GM18499 (cell line): ENCODE data around the gene DPF1.

Experiments used
- ATAC-seq: cut with Tn5 transposase; IDR thresholded peaks from one replicate; pipeline ENCODE4 v1.9.1; 2021; ENCODE audit warnings: moderate number of reproducible peaks; ENCODE audit not compliant: insufficient read depth, unreplicated experiment

DPF1 gene

GRCh38 chr19:38170334-38170733, 53.7 kb downstream of the DPF1 start:
- no peak for ATAC-seq

DNA sequence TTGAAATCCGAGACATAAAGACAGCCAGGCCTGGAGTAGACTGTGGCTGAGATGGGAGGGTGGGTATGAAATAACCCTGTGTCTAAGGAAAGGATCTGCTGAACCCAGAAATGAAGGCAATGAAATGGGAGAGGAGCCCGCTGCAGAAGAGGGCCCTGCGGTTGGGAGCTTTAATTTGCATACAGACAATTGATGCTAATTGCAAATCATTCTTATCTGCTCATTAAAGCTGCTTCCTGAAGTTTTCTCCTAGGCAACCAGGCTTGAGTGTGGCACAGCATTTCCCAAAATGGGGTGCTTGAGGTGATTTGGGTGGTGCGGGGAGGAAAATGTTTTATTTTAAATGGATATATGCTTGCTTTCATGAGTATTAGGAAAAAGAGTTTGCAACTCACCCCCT, 55.4 kb downstream of the DPF1 start:
- ATAC-seq, result no peak

DNA sequence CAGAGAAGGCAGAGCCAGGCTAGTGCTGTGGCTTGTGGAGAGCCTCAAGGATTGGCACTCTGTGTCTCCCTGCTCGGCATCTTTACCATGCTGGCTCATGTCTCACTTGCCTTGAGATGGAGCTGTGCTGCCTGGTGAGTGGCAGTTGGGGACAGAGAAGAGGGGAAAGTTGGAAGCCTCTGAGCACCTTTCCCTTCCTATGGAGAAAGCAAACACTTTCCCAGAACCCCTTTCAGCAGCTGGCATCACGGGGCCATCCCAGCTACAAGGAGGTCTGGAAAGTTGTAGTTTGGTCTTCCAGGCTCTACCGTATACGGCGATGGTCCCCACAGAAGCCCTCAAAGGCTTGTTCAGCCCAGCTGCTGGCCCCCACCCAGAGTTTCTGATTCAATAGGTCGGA, 58.7 kb downstream of the DPF1 start:
- no peak for ATAC-seq

- no peak for ATAC-seq
Measured at GRCh38 chr19:38164526-38164925, 59.5 kb downstream of the DPF1 start.

GRCh38 chr19:38163419-38164290, 60.4 kb downstream of the DPF1 start:
- ATAC-seq, result no peak

- ATAC-seq, result no peak
Measured at GRCh38 chr19:38162632-38163031, 61.4 kb downstream of the DPF1 start.

- no peak for ATAC-seq
Measured at GRCh38 chr19:38162094-38162493, 61.9 kb downstream of the DPF1 start.
